HG03460 (cell line): ENCODE data around the gene CSTF1.
"Not testable (repeated sequence)": the region's sequence is repeated elsewhere in the genome, so short reads cannot be mapped to it uniquely, and the experiment has no call there.

Experiments
- ATAC-seq: cut with Tn5 transposase; IDR thresholded peaks from one replicate; pipeline ENCODE4 v1.9.1; 2021; ENCODE audit not compliant: unreplicated experiment

CSTF1 gene

GRCh38 chr20:56368351-56369134, 23.9 kb upstream of the CSTF1 start:
- no peak for ATAC-seq

- ATAC-seq, result no peak
Observed at GRCh38 chr20:56369179-56369578, 23.3 kb upstream of the CSTF1 start.

GRCh38 chr20:56371977-56372376, 20.5 kb upstream of the CSTF1 start:
- no peak for ATAC-seq

DNA sequence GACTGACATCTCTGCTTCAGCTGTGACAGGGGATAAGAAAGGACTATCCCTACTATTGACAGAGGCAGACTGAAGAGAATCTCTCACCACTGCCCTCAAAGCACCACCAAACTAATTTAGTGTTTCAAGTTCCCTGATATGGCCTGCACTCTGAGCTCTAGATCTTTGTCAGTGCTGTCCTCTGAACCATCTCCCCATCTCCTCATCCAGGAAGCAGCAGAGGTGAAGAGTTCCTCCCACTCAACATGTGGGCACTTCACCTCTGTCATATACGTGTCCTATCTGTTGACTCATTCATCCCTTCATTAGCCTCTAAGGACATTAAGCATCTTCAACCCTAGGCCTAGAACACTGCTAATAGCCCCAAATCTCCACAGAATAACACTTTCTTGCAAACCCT, 19.6 kb upstream of the CSTF1 start:
- ATAC-seq, result no peak

DNA sequence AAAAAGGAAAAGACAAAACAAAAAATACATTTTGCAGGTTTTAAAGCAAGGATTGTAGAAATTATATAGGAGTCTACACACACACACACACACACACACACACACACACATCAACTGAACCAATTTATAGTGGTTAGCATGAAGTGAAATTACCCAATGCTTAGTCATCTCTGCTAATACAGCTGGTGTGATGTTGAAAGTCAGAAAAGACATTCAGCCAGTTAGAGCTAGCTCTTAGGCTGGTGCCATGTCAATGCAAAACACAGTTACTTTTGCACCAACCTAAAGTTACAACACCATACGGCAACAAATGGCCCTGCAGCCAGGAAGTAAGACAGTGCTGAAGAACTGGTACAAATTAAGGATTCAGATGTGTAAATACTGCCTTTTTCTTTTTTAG, 18.5 kb upstream of the CSTF1 start:
- peak; percentile 53 for ATAC-seq

DNA sequence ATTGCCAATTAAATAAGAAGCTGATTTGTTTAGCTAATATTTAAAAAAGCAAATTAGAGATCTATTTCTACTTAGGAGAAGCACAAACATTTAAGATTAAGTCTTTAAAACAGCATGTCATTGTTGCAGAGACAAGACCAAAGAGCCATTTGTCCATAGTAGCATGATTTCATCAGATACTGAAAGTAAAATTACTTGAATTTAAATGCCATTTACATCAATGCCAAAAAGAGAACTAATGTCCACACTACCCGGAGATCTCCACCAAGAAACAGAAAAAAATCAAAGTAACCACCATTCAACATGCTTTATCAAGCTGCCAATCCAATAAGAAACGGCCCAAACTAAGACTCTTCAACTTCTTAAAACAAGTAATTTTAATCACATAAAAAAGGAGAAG, 16.1 kb upstream of the CSTF1 start:
- no peak for ATAC-seq

DNA sequence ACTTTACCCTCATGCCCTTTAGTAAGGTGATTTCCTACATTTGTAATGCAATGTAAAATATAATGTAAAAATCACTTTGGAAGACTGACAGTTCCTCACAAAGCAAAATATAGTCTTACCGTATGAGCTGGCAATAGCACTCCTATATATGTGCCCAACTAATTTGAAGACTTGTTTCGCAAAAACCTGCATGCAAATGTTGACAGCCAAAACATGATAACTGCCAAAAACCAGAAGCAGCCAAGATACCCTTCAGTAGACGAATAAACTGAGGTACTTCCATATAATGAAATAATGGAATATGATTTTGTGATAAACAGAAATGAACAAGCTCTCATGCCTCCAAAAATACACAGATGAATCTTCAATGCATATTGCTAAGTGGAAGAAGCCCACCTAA, 14.1 kb upstream of the CSTF1 start:
- no peak for ATAC-seq

GRCh38 chr20:56380375-56380774, 12.1 kb upstream of the CSTF1 start:
- no peak for ATAC-seq

- ATAC-seq, result no peak
Observed at GRCh38 chr20:56381501-56381900, 10.9 kb upstream of the CSTF1 start.

DNA sequence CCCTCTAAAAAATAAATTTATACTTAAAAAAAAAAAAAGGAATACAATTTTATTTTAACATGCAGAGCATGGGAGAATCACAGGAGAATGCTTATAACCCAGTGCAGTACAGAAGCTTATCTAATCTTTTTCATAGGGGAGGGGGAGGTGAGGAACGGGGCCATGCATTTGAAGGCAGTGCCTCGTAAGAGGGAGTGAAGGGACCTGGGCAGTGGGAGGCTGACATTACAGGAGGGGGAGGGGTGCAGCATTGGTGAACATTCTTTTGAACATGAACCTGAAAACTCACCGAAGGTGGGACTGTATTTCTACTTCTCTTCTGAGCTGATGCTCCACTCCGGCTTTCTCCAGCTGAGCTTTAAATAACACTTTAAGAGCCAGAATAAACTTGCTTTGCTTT, 9.7 kb upstream of the CSTF1 start:
- no peak for ATAC-seq

- no peak for ATAC-seq
Observed at GRCh38 chr20:56383334-56383733, 9.1 kb upstream of the CSTF1 start.

DNA sequence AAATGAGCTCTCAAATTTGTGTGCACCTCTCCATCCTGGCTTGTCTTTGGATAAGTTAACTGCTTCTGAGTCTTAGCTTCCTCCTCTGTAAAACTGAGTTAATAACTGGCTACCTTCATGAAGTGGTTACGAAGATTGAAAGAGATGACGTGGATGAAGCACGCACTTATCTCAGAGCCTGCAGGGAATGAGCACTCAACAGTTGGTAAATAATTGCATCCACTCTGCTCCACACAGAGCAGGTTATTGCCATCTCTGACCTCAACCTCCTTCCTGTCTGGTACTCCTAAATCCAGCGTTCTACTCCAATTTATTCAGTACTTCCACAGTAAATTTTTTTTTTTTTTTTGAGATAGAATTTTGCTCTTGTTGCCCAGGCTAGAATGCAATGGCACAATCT, 7.3 kb upstream of the CSTF1 start:
- no peak for ATAC-seq

GRCh38 chr20:56386219-56386618, 6.2 kb upstream of the CSTF1 start:
- ATAC-seq, result no peak

DNA sequence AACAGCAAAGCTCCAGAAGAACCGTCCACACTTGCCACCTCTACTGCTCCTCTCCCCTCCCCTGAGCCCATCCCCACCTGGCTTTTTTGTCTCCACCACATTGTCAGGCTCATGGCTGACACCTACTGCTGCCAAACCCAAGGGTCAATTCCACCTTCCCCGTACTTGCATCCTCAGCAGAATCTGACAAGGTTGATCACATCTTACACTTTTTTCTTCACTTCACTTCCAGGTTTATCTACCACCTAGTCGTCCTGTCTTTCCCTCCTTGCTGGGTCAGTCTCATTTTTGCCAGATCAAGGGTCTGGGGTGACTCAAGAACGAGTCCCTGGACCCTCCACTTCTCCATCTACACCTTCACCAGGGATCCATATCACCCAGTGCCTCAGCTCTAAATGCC, 3.6 kb upstream of the CSTF1 start:
- ATAC-seq, result no peak

DNA sequence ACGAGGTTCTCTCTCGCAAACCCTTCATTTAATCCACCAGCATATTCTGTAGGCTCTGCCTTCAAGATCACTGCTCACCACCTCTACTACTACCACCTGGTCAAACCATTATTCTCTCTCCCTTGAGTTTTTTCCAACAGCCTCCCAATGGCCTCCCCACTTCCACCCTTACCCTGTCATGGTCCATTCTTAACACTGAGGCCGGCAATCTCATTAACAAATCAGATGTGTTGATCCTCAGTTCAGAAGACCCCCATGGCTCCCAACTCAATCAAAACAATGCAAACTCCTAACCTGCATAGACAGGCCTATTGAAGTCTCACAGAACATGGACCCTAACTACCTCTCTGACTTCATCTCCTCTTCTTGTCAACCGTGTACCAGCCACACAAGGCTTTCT, 2.6 kb upstream of the CSTF1 start:
- no peak for ATAC-seq

GRCh38 chr20:56390396-56390795, 2.0 kb upstream of the CSTF1 start:
- not testable (repeated sequence) for ATAC-seq

GRCh38 chr20:56391037-56391436, 1.4 kb upstream of the CSTF1 start:
- no peak for ATAC-seq

- peak; percentile 37 for ATAC-seq
Observed at GRCh38 chr20:56391596-56392131, 781 bp upstream of the CSTF1 start.

- ATAC-seq, result no peak
Observed at GRCh38 chr20:56392881-56393482, 537 bp downstream of the CSTF1 start.

DNA sequence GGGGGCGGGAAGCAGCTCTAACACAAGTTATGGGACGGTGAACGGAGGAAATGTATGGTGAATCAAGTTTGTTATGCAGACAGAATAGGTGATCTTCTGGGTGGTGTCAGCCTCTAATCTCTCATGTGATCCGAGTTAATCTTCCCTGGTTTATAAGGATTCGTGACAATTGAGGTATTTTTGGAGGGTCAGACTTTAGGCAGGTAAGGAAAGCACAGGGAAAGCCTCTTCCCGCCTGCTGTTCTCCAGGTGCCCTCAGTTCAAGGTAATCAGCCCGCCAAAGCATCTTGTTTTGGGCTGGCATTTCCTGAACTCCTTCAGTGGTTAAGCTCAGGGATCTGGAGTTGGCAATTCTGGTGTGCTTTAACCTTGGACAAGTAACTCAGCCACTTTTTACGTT, 1.2 kb downstream of the CSTF1 start:
- no peak for ATAC-seq

DNA sequence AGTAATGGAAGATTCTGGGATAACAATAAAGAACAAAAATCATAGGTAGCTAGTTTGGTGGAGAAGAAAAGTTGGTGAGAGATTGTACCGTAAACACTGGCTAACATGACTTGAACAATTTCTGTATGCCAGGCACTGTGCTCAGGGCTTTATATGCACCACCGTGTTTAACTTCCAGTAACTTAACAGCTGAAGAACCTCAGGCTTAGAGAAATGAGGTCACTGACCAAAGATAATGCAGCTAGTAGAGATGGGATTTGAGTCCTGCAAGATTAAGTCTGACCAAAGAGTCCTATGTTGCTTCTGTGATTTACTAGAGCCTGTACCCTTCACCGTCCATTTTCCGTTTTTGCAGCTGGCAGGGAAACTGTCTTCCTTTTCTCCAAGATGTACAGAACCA, 2.7 kb downstream of the CSTF1 start:
- ATAC-seq, result no peak

DNA sequence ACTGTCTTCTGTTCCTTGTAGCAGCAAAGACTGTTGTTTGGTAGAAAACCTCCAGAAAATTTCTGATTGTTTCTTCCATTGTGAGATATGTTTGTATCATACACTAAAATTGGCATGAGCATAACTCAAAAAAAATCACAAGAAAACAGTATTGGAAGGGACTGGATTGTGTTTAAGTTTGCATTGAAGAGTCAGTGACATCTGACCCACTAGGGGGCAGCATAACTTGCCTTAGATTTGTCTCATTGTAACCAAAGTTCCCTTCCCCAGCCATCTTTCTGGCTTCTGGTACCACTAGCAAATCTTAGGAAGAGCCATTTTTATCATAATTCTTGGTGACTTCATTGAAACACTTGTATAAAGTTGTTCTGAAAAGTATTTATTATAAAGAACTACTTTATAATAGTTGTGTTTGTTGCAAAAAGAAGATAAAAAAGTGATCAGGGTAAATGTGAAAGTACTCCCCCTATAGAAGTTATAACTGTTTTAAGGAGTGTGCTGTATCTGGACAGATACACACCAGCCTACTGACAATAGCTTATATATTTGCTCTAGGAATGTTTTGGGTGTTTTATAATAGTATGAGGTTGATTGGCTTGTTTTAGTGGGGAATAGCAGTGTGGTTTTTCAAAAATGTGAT, 7.7 kb downstream of the CSTF1 start:
- ATAC-seq, result no peak
